RPMI8226 (cell line): ENCODE data around the gene UBAP1L.
A peak's percentile ranks its signal among the peaks of the same experiment; 100 is the strongest.
"Not testable (repeated sequence)": the region's sequence is repeated elsewhere in the genome, so short reads cannot be mapped to it uniquely, and the experiment has no call there.

Experiments
- DNase-seq: peaks from one replicate; pipeline ENCODE4 v3.0.0-alpha.2; 2015

UBAP1L gene

DNA sequence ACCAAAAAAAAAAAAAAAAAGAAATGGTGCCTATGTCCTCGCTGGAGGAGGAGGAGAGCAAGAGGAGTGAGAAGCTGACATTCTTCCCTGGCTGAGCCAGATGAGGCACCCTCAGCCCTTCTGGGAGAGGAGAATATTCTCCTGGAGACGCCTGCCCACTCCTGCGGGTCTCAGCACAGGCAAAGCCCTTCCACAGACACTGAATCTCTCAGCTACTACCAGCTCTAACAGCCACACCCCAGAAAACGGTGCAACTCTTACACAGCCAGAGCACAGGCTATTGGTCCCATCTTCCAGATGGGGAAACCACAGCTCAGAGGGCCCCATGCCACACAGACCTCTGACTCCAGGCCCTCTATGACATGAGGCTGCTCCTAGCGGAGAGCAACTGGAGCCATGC lies 52.9 kb downstream of the UBAP1L start:
- DNase-seq = no peak

- no peak for DNase-seq
These were observed 54.2 kb downstream of the UBAP1L start for GRCh38 chr15:65060641-65061397.

DNA sequence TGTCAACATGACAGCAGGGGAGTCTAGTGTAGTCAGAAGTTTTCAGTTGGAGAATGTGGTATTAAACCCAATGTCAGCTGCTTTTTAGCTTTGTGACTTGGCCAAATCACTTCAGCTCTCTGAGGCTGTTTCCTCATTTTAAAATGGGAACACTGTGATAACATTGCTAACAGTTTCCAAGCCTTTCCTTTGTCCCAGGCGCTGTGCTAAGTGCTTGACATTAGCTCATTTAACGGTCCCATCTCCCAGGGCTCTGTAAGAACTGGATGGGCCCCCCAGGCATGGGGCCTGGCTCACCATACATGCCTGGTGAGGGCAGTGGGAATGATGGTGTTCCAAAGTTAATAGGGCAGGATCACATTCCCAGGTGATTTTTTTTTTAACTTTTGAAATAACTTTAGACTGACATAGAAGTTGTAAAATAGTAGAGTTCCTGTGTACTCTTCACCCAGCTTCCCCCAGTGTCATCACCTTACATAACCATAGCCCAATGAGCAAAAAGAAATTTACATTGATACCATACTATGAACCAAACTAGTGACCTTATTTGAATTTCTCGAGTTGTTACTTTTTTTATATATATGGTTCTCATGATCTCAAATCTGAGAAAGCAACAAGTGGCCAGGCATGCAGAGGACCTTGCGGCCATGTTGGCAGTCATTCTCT lies 54.9 kb downstream of the UBAP1L start:
- no peak for DNase-seq

GRCh38 chr15:65059369-65059750 lies 55.6 kb downstream of the UBAP1L start:
- no peak for DNase-seq

- DNase-seq = no peak
These were observed 56.3 kb downstream of the UBAP1L start for GRCh38 chr15:65058394-65059368.

DNA sequence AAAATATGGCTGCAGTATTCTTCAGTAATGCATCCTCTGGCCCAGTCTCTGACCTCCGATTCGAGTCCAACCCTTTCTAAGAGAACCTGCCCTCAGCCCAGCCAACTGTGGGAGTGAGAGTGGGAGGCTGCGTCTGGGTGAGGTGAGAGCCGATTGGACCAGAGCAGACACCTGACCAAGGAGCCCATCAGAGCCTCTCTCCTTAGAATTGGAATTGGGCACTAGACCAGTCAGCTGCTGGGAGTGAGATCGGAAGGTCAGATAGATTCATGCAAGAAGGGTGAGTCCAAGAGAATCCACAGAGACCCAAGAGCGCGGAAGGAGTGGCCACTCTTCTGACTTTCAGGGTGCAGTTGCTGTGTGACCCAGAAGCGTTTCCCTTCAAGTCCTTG lies 57.5 kb downstream of the UBAP1L start:
- DNase-seq = no peak

DNA sequence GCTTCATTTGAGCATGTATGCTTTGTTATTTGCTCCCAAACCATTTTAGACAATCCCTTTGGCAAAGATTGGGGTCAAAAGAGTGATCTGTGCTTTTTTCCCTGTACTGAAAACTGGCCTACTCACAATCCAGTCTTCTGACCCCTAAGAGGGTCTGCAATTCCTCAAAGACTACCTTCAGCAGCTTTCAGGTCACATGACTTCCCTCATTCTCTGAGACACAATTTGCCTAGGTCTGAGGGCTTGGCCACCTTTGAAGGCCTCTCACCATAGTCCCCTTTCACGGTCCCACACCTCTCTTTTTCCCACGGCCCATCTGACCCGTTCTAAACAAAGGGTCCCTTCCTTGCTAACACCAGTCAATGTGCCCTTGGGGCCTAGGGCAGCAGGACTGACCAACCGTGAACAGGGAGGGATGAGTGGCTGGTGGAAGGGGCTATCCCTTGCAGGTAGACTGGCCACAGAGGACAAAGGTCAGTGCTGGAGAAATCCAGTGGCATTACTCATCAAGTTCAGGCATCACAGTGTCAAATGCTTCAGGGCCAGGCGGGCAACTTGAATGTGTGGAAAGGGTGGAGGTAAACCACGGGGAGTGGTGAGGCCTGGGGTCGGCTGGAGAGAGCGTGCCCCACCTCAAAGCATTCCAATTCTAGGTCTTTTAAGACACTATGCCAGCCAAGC lies 58.0 kb downstream of the UBAP1L start:
- DNase-seq = no peak

- DNase-seq = no peak
These were observed 58.9 kb downstream of the UBAP1L start for GRCh38 chr15:65056106-65056505.

- DNase-seq = no peak
These were observed 59.7 kb downstream of the UBAP1L start for GRCh38 chr15:65055201-65055870.

DNA sequence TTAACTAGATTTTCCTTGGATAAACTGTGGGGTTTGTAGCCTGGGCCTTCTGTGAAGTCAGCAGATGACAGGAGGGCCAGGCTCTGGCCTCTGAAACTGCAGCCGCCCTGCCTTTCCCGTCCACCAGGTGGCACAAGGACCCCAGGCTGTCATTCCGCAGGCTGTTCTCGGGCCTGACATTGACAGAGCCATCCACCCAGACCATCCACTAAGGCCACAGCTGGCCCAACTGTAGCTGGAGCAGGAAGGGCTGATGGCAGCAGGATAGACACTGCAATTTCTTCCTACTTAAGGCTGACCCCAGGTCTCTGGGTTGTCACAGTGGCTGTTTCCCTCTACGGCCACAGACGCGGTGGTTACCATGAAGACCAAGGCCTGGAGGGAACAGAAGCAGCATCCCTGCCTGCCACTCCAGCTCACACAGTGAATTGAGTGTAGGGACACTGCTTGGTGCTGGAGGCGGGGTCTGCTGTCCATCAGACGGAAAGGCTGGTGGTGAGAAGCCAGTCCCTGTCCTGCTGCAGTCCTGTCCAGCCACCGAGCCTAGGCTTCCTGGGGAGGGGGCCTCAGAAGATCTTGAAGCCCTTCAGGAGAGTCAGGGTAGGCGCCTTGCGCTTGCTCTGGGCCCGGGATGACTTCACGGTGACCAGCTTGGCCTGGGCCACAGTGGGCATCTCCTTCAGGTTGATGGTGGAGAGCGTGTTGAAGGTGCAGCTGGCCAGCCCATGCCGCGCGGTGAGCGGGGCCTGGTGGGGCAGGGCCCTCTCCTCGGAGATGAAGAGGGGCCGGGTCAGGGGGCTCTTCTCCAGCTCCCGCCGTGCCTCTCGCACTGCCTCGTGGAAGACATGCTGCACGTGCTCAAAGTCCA lies 60.4 kb downstream of the UBAP1L start:
- DNase-seq = peak; percentile 76

- DNase-seq = no peak
These were observed 62.0 kb downstream of the UBAP1L start for GRCh38 chr15:65052956-65053355.

- no peak for DNase-seq
These were observed 63.7 kb downstream of the UBAP1L start for GRCh38 chr15:65051266-65051665.

GRCh38 chr15:65050270-65050669 lies 64.7 kb downstream of the UBAP1L start:
- no peak for DNase-seq

GRCh38 chr15:65049418-65049840 lies 65.6 kb downstream of the UBAP1L start:
- DNase-seq = peak; percentile 97

DNA sequence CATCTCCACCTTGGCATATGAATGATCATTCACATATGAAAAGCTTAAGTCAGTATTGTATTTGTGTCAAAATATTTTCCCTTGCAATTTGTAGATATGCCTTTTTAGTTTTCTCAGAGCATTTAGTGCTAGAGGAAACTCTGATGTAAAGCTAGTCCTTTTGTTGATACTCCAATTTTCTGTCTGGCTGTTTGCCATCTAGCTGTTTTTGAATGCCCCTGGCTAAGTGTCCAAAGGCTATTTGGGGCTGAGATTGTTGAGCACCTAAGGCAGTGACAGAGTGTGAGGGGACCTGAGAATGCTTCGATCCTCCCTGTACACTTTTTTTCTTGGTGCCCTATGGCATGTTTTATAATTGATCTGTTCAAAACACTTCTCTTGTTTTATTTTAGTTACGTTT lies 66.8 kb downstream of the UBAP1L start:
- no peak for DNase-seq

- no peak for DNase-seq
These were observed 70.1 kb downstream of the UBAP1L start, which contains the start of gene SLC51B for GRCh38 chr15:65044724-65045481. Gene SLC51B (plus strand): TSS chr15:65045387. CDS start chr15:65050005, 4,618 bp downstream.

DNA sequence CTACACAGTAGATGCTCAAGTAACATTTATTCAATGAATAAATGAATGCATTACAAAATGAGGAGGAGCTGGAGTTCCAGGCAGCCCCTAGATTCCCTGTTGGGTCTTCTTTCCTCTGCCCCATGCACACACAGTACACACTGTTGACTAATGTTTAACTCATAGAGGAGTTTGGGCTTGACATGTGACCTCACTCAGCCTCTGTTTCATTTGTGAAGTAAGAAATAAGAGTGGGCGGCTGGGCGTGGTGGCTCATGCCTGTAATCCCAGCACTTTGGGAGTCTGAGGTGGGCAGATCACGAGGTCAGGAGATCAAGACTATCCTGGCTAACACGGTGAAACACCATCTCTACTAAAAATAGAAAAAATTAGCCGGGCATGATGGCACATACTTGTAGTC lies 70.8 kb downstream of the UBAP1L start:
- DNase-seq = not testable (repeated sequence)

DNA sequence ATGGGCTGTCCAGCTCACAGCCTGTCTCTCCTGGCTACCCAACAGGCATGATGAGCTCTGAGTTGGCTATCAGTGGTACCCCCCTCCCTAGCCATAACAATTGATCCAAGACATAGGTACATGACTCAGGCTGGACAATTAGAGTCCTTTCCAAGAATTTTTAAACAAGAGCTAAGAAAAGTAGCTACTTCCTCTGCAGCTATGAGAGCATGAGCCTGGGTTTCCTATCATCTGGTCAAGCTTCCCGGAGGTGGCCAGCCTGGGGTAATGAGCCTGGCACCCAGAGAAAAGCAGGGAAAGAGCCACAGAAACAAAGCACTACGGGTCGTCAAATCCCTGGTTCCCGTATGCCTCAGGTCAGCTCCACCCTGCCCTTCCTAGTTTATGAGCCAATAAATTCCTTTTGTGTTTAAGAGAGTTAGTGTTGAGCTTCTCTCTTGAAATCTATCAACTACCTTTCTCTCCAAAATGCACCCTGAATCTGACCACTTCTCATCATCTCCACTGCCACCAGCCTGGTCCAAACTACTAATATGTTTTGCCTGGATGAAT lies 72.1 kb downstream of the UBAP1L start:
- no peak for DNase-seq
